HG03342 (cell line): ENCODE data around the gene PRKCH.

ENCODE experiments used
- ATAC-seq: cut with Tn5 transposase; IDR thresholded peaks from one replicate; pipeline ENCODE4 v1.9.1; 2021; ENCODE audit warnings: mild to moderate bottlenecking, moderate library complexity; ENCODE audit not compliant: unreplicated experiment

The PRKCH gene

DNA sequence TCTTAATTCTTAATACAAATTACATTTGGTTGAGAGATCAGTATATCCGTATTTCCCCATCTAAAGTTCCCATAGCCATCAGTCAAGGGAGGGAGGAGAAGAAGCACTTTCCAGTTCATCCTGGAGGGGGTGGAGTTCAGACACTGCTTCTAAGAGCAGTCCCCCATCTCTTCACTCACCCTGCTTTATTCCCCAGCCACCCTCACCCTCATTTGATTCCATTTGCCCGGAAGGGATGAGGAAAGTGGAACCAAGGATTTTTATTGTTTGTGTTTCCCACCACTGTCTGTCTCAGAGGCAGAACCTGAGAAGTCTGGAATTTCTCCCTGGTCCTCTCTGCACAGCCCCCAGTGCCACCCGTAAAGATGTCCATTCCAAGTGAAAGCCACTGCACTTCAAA lies 239.7 kb downstream of the PRKCH start:
- no peak for ATAC-seq

DNA sequence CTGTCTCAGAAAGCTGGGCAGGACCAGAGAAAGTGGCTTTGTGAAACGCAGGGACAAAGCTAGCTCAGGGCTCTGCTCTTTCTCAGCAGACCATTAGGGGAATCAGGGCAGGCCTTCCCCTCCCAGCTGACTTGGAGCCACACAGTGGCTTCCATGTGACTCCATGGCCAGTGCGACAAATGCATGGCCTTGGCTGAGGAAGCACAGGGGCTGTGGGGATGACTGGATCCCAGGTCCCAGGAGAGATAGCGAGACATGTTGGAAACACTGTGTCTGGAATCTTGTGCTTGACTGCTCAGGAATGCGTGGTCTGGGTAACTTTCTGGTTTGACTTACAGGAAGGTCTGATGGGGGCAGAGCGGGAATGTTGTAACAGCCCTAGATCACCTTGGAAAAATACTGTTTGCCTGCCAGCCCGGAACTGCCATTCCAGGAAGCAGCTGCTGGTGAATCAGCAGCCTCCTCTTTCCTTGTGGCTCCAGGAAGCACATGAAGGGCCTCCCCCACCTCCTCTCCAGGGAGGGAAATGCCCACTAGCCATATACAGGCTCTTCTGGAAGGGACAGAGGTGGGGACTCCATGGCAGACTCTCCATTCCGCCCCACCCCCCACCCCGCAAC lies 240.4 kb downstream of the PRKCH start:
- no peak for ATAC-seq

DNA sequence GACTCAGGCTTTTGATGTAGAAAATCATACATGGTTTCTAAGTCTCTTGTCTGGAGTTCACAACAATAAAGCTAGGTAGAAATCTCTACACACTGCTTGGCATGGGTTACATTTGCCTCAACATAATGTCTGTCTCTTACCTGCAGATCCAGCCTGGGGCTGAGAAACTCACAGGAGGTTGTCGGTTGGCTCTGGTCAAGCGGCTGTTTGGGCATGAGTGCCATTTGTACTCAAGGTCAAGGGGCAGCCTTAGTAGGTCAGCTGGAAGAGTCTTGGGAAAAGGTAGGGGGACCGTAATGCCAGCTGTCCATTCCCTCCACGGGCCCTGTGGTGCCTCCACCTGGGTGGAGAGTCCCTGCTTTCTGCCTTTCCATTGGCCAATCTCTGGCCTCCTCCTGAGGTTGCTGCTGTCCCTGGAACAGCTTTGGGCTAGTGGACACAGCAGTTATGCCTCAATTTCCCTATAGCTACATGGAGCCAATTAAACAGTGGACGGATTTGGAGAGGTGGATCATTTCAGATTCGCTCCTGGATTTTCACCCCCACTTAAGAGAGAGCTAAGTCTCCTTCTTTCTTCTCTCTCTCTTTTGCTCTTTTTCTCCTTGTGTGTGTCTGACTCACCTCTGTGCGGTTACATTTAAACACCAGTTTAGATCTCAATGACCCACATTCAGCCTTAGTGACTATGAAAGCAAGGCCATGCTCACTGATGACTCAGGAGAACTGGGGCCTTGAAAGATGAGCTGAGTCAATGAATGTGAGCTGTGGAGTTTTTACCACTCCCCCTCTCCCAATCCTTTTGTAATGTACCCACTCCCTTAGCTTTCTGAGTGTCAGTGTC lies 241.2 kb downstream of the PRKCH start:
- ATAC-seq, result no peak

DNA sequence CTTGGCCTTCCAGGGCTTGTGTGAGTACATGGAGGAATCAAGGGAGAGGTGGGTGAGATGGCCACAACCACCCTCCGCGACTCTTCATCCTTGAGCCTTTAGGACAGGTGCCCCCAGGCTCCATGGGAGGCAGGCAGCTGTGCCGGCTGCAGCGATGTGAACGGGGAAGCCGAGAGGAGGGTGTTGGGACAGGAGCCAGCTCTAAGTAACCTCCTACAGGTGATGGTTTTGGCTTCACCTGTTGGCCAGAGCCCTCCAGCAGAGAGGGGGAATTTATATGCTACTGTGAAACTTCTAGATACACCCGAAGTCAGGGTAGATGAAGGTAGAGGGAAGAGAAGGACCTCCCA lies 241.8 kb downstream of the PRKCH start:
- no peak for ATAC-seq

DNA sequence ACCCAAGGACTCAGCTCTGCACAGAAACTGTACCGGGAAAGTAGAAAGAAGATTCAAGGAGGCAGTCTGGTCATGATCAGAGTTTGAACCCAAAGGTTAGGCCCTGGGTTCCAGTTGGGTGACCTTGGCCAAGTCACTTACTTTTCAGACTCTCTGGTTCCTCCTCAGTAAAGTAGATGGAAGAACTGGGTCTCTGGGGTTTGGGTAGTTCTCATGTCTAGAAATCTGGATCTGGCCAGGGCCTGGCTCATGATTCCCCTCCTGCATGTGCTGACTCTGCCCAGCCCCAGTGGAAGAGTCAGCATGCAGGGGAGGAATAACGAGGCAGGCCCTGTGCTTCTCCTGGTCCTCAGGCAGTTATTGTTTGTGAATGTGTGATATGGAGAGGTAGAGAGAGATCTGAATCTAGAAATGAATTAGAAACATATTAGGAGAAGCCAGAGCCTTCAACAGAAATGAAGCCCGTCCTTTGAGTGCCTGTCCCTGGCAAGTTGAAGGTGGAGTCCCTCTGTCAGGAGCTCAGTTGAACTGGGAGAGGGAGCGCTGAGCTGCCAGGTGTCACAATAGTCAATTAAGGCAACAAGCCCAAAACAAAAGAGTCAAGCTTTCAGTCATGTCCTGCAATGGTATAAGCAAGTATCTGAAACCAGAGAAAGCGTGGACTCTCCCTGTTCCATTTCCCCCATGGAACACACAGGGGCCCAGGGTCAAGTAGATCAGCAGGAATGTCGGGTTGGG lies 242.7 kb downstream of the PRKCH start:
- no peak for ATAC-seq

DNA sequence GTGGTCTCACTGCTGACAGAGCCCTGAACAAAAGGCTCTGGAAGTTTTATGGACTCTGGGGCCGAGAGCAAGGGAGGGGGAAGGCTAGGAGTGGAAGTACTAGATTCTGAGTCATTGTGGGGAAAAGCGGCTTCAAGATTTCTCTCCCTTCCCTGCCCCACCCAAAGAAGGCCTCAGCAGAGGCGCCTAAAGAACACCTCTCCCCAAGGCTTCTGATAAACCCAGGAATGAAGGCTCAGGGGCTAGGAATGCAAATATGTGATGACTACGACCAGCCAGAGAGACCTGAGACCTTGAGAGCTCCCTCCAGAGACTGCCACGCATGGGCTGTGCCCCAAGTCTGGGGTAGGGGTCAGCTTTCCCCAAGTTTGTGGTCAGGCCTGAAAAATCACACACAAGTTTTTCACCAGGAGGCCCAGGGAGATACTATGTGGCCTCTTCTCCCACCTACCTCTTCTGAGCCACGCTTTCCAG lies 243.3 kb downstream of the PRKCH start:
- no peak for ATAC-seq

DNA sequence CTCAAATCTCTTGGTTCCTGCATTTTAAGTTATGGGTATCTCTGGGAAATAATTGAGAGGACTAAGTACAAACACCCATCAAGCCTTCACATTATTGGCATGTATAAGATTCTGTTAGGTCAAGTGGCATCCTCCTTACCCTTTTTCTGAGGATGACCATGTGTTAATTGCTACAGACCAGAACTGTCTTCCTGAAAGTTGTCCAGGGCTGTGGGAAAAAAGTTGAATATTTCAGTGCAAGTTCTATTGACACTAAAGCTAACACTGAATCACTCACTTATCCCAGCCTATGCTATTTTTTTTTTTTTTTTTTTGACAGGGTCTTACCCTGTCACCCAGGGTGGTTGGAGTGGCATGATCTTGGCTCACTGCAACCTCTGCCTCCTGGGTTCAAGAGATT lies 243.8 kb downstream of the PRKCH start:
- ATAC-seq, result no peak

DNA sequence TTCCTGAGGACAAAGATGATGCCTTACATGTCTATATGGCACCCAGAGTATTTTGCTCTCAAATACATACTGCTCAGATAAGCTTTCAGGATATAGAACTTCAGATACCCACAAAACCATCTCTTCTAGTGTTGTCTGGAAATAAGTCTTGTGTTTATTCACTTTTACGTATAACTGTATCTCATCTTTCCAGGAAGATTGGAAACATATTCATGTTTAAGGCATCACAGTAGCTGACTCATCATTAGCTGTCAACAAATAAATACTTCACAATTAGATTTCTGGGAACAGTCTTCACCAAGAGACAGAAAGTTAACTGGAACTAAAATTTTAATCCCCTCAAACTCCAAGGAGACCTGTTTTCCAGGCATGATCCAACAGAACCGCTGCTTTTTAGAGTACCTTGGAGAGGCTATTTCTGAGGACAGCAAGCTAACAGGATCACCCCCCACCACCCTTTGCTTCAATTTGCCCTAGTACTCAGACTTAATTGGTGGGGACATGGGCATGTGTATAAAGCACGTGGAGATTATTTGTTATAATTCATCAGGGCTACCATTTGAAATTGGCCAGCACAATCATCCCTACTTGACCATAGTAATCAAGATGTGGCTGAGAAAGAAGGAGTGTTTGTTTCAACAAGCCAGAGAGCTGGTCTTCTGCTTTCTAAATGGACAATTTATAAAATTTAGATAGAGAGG lies 244.6 kb downstream of the PRKCH start:
- ATAC-seq, result no peak

DNA sequence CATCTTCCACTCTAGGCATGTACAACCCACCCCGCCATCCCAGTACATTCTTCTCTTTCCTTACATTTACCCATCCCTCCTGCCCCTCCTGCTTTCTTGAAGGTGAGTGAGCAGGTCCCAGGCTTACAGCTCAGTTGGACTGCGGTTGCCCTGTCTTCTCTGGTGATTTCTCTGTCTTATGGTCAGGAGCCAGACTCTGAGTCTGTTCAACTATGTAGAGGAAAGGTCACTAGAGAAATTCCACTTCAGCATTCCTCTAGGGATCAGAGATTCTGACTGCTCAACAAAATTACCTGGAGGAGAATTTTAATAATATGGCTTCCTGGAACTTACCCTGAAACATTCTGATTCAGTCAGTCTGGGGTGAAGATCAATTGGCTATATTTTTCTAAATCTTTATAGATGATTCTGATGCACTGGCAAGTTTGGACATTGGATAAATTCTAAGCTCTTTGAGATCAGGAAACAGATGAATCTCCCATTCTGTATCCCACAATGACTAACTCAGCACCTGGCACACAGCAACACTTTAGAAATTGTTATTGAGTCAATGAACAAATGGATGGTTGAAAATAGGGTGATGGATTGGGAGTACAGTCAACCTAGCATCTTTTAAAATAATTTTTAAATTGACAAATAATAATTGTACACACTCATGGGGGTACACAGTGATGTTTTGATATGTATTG lies 245.3 kb downstream of the PRKCH start:
- ATAC-seq, result no peak

DNA sequence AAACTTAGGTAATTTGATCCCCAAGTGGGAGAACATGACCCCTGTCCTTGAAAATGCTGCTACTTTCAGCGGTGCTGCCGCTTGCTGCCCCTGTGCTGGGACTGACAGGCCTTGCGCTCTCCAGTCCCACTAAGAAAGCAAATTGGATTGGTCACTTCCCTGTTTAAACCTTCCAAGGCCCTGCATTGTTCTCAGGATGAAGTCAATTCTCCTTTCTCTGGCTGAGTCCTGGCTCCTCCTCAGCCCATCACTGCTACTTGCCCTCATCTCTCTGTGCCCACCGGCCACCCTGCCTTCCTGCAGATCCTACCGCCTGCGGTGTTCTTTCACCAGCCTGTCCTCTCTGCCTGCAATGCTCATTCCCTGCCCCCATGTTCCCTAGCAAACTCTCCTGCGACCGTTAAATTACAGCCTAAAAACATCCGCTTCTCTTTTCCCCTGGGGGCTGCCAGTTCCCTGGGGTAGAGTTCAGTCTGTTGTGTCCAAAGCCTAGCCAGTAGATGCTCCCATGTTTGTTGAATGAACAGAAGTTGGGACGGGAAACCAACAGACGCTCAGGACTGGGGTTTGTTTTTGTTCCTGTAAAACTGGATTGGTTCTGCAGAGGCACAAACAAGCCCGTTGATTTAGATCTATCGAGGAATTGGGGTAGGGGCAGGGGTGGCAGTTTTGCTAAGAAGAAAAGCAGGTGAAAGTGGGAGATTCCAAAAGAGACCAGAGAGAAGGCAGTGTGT lies 246.6 kb downstream of the PRKCH start:
- no peak for ATAC-seq

DNA sequence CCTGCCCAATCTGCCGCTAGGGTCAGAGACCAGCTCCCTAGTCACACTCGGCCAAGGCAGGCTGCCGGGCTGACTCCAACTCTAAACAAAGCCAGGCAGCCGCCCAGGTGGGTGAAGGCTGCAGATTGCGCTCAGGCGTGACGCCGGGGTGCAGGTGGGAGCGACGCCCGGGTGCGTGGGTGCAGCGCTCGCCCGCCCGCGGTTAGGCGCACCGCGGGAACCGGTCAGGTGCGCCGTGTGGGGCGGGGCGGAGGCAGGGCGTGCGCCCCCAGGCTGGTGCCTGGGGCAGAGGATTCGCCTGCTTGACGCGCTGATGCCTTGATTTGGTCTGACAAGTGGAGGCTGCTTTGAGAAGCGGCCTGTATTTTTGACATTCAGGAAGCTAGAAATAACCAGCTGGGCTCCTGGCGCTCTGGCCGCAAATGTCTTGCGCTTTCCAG lies 247.2 kb downstream of the PRKCH start:
- peak; percentile 76 for ATAC-seq

DNA sequence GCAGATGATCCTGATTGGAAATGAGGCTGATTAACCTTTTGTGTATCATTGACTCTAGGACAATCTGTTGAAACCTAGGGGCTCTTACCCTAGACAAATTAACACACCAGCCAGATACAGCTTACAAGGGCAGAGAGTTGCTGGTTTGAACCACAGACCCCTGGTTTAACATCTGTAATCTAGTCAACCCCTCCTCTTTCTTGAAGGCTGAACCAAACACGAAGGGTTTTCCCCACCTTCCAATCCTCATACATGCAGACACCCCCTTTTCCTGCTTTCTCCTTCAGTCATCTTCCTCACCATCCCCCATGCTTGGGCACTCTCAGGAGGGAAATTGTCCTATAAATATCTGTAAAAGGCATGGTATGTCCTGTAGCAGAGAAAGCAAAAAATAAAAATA lies 247.9 kb downstream of the PRKCH start:
- no peak for ATAC-seq

DNA sequence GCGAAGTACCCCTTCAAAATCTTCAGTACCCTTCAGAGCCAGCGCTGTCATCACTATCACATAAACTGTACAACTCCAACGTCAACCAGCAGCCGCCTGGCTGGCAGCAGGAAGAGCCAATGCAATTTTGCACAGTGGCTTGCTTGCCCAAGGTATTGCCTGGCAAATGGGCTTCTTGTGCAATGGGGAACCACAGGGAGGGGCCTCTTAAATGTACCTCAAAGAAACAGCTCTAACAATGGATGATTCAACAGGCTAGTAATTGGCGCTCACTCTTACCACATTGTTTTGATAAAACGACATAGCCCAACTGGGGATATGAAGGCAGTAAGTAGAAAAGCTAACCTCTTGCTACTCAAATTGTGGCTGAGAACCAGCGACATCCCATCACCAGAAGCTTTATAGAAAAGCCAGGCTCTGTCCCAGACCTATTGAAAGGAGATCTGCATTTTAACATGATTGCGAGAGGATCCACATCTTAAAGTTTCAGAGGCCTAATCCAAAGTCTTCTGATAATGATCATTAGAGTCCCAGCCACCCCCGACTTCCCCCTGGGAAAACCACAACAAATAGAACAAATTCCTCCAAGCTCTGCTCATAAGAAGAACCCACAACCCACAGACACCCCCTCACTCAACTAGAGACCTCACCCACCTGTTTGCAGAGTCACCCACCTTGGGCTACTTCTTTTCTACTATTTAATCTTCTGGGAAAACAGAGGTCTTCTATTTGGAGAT lies 248.6 kb downstream of the PRKCH start:
- no peak for ATAC-seq

DNA sequence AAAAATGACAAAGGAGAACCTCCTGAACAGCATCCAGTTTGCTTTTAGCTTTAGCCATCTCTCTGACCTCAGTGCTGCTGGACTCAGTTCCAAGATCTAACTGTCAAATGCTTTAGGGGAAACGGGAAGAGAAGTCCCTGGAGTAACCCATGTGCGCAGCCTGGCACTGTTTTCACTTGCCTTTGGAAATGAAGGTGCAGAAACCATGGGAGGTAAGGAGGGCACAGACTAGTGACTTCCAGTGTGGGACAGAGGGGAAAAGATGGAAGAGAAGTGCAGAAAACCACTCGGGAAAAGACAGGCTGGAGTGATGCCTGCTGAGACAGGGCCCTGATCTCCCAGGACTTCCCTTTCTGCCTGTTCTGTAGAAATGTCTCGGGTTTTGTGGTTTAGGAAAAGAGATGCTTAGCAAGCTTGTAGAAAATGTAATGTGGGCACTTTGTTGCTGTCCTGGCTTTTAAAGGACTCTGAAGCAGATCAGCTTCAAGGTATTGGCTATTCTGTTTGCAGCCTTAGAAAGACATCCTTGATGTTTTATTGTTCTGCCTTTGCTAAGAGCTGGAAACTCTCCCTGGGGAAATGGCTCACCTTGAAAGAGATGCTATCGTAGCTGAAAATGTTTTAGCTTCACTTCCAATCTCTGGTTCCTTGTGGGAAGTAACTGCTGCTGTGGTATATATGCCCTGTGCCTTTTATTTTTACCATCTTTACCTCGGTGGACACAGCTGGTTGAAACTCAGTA lies 249.3 kb downstream of the PRKCH start:
- ATAC-seq, result no peak

DNA sequence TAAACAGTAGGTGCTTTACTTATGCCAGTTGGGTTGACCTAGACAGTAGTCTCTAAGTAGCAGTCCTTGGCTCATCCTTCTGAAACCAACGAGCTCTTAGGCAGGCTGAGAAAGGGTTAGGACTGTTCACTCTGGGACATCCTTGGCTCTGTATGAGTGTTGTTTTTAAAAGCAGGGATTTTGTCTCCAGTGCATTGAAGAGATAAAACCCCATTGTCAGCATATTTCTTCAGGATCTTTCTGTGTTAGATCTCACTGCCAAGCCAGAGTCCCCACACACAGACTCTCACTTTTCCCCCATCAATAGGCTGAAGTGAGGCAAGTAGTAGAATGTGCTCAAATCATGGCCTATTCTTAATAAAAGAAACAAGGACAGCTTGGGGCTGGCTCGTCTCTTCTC lies 250.5 kb downstream of the PRKCH start:
- no peak for ATAC-seq

DNA sequence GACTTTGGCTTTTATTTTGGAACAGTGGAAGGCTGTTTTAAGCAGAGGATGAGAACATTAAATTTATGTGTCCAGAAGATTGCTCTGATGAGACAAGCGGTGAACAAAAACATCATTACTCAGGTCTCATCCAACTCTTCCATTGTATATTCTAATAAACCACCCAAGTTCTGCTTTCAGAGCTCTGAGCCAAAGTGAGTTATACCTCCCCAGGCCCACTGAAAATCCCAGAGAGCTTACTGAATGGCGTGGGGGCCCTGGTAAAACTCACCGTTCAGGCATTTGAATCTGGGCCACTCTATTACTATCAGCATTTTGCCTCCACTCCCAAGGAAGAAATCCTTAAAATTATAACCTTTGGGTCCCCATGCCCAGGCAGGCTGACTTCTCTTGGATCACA lies 251.9 kb downstream of the PRKCH start:
- no peak for ATAC-seq

DNA sequence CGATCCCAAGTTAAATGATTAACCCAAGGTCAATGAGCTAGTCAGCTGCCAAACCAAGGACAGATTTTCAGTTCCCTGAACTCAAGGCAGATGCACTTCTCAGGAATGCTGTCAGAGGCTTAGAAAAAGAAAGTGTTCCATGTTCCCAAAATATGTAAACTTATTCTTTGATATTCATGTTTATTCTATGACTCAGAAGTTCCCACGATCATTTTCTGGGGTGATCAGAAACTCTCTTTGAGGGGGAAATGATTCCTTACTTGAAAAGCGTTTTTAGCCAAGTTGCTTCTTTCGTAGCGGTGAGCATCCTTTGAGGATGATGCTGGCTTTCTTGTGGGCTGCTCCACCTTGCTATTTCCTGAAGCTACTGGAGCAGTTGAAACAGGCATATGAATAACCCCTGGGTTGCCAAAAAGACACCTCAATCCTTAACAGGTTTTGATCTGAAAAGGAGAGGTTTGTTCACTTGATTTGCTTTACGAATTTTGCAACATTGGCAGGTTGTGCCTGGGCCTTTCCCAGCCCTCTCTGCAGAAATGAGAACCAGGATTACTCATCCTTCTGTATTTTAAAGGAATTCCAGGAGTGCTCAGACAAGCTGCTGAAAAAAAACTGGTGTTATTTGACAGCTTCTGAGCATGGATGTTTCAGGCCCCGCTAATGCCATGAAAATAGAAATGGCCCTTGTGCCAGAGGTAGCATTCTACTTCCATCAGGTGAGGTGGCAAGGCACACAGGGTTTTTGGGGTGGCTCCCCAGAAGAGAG lies 252.6 kb downstream of the PRKCH start:
- no peak for ATAC-seq

DNA sequence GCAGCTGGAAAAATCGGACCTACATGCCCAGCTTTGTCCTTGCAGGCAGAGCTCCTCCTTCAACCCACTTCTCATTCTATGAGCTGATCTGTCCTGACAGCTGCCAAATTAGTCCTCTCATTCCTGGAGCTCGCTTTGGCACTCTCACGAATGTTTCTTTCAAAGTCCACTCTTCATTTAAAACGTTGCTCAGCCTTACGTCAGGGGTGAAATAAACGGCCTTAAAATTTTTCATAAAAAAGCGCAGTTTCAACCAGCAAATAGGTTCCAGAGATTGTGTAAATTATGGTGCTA lies 253.1 kb downstream of the PRKCH start:
- no peak for ATAC-seq
